H1 (cell line): Measurements from ENCODE around the gene AP5S1. TPM values are rescaled to one million over a fixed set of nuclear protein-coding genes. Genes with fewer than 3 reads are reported as not detected.
A peak's percentile ranks its signal among the peaks of the same experiment; 100 is the strongest.

ENCODE experiments used
- CTCF ChIA-PET: fragments of 300-600 bp; sonication (Branson Sonifier 250); formaldehyde crosslinking; loops from one replicate; lab custom pipeline; 2021; ENCODE audit not compliant: partially characterized antibody; lab: Charles Lee
- POLR2A ChIA-PET: fragments of 300-600 bp; sonication (Branson Sonifier 250); formaldehyde crosslinking; loops from one replicate; lab custom pipeline; 2021; ENCODE audit warnings: inconsistent platforms; ENCODE audit not compliant: partially characterized antibody; lab: Charles Lee
- DNase-seq, 2 experiments: peaks; one replicate each; pipeline versions ENCODE4 v3.0.0 to v3.0.0-alpha.2; 2010 to 2022; ENCODE audit warnings: low spot score in 2 of 2, low read depth in 1 of 2, mixed read lengths in 1 of 2
- FAIRE-seq: peaks from 2 replicates; lab custom pipeline; 2011; peaks lifted over from hg19 to GRCh38; lab: Jason Lieb, UNC
- H2AFZ ChIP-seq: 2 replicates; pipeline ENCODE4 v1.8.1; 2012; ENCODE audit warnings: low read length, inconsistent platforms
- H2AK5ac ChIP-seq: 2 replicates; pipeline ENCODE4 v1.6.1; 2013; ENCODE audit warnings: low read depth, low read length
- H2BK120ac ChIP-seq: replicated peaks from 2 replicates; pipeline ENCODE3; 2013; ENCODE audit warnings: low read depth, low read length, inconsistent platforms
- H2BK12ac ChIP-seq: 2 replicates; pipeline ENCODE4 v1.6.1; 2013; ENCODE audit warnings: low read depth, low read length
- H2BK15ac ChIP-seq: 2 replicates; pipeline ENCODE4 v1.6.1; 2013; ENCODE audit warnings: low read length
- H2BK20ac ChIP-seq: 2 replicates; pipeline ENCODE4 v1.6.1; 2013; ENCODE audit warnings: low read length
- H2BK5ac ChIP-seq: 2 replicates; pipeline ENCODE4 v1.6.1; 2013; ENCODE audit warnings: low read depth, low read length
- H3K14ac ChIP-seq: 2 replicates; pipeline ENCODE4 v1.6.1; 2013; ENCODE audit warnings: inconsistent platforms; ENCODE audit not compliant: insufficient read length
- H3K18ac ChIP-seq: 2 replicates; pipeline ENCODE4 v1.6.1; 2013; ENCODE audit warnings: low read length; ENCODE audit errors: extremely low read depth
- H3K23ac ChIP-seq: 2 replicates; pipeline ENCODE4 v1.6.1; 2013; ENCODE audit warnings: inconsistent platforms; ENCODE audit not compliant: insufficient read length
- H3K23me2 ChIP-seq: 2 replicates; pipeline ENCODE4 v1.6.1; 2013; ENCODE audit warnings: low read depth, low read length
- H3K27ac ChIP-seq: 2 replicates; pipeline ENCODE4 v1.6.1; 2011; ENCODE audit warnings: low read depth, low read length, inconsistent platforms
- H3K27me3 ChIP-seq, 4 experiments: replicated peaks in 1 of 4; 1 replicate in 1 of 4; 2 replicates in 3 of 4; pipeline versions ENCODE4 v1.6.1 to v1.8.1; 2011 to 2013; ENCODE audit warnings: low read length in 3 of 4, mild to moderate bottlenecking in 3 of 4, inconsistent platforms in 2 of 4, mixed read lengths in 2 of 4, moderate library complexity in 1 of 4; ENCODE audit not compliant: control insufficient read depth in 3 of 4, insufficient read depth in 3 of 4; ENCODE audit errors: extremely low read depth in 1 of 4
- H3K36me3 ChIP-seq, 4 experiments: 2 replicates each; pipeline versions ENCODE4 v1.6.1 to v1.8.1; 2011 to 2013; ENCODE audit warnings: mild to moderate bottlenecking in 4 of 4, low read length in 3 of 4, moderate library complexity in 2 of 4, control low read depth in 1 of 4, inconsistent platforms in 1 of 4; ENCODE audit not compliant: insufficient read depth in 4 of 4, control insufficient read depth in 2 of 4
- H3K4ac ChIP-seq: replicated peaks from 2 replicates; pipeline ENCODE3; 2013; ENCODE audit warnings: low read length, low read depth, mixed read lengths, inconsistent platforms; ENCODE audit not compliant: insufficient read length
- H3K4me1 ChIP-seq, 4 experiments: replicated peaks in 1 of 4; 1 replicate in 1 of 4; 2 replicates in 3 of 4; pipeline versions ENCODE4 v1.6.1 to v1.8.1; 2011 to 2013; ENCODE audit warnings: low read length in 3 of 4, inconsistent platforms in 2 of 4, mixed read lengths in 1 of 4; ENCODE audit not compliant: insufficient read depth in 4 of 4, control insufficient read depth in 3 of 4
- H3K4me2 ChIP-seq, 2 experiments: 2 replicates each; pipeline versions ENCODE4 v1.6.1 to v1.8.1; 2011 to 2013; ENCODE audit warnings: low read depth in 2 of 2, low read length in 2 of 2, control low read depth in 1 of 2, inconsistent platforms in 1 of 2, mild to moderate bottlenecking in 1 of 2; ENCODE audit not compliant: insufficient read depth in 1 of 2
- H3K4me3 ChIP-seq, 4 experiments: fragments of 200-600, 300-600 bp in 1 of 4; sonication (generic), shearing (Covaris generic), sonication (Bioruptor Twin) in 1 of 4; 2 replicates each; pipeline versions ENCODE4 v1.5.1 to v1.8.1; 2011 to 2016; ENCODE audit warnings: low read length in 4 of 4, low read depth in 3 of 4, control low read depth in 2 of 4, inconsistent platforms in 2 of 4, mild to moderate bottlenecking in 2 of 4, mixed read lengths in 1 of 4, moderate library complexity in 1 of 4; ENCODE audit not compliant: insufficient read depth in 2 of 4; ENCODE audit errors: extremely low read depth in 1 of 4
- H3K56ac ChIP-seq: replicated peaks from 2 replicates; pipeline ENCODE3; 2013; ENCODE audit warnings: low read depth, mild to moderate bottlenecking, mixed read lengths, low read length, inconsistent platforms; ENCODE audit not compliant: insufficient read length
- H3K79me1 ChIP-seq: 2 replicates; pipeline ENCODE4 v1.6.1; 2013; ENCODE audit warnings: low read depth, low read length, control low read depth
- H3K79me2 ChIP-seq, 2 experiments: 2 replicates each; pipeline versions ENCODE4 v1.6.1 to v1.8.1; 2012 to 2013; ENCODE audit warnings: low read length in 2 of 2, mild to moderate bottlenecking in 2 of 2, inconsistent platforms in 1 of 2; ENCODE audit not compliant: insufficient read depth in 2 of 2, control insufficient read depth in 1 of 2
- H3K9ac ChIP-seq, 4 experiments: replicated peaks in 1 of 4; 1 replicate in 1 of 4; 2 replicates in 3 of 4; pipeline versions ENCODE4 v1.6.1 to v1.8.1; 2011 to 2013; ENCODE audit warnings: low read depth in 3 of 4, low read length in 3 of 4, control low read depth in 2 of 4, mild to moderate bottlenecking in 2 of 4, moderate library complexity in 2 of 4, inconsistent platforms in 1 of 4; ENCODE audit errors: extremely low read depth in 1 of 4
- H3K9me3 ChIP-seq, 2 experiments: 2 replicates each; pipeline versions ENCODE4 v1.6.1 to v1.8.1; 2012 to 2013; ENCODE audit warnings: mild to moderate bottlenecking in 2 of 2, moderate library complexity in 2 of 2, control low read depth in 1 of 2, inconsistent platforms in 1 of 2, low read depth in 1 of 2, low read length in 1 of 2, mixed read lengths in 1 of 2; ENCODE audit not compliant: insufficient read depth in 2 of 2
- H4K20me1 ChIP-seq, 2 experiments: replicated peaks in 1 of 2; 2 replicates each; pipeline versions ENCODE3 to v1.8.1; 2011 to 2013; ENCODE audit warnings: inconsistent platforms in 2 of 2, low read length in 2 of 2, mild to moderate bottlenecking in 1 of 2; ENCODE audit not compliant: insufficient read depth in 2 of 2, control insufficient read depth in 1 of 2
- H4K5ac ChIP-seq: 2 replicates; pipeline ENCODE4 v1.6.1; 2013; ENCODE audit warnings: low read length, low read depth, mixed read lengths, inconsistent platforms; ENCODE audit not compliant: insufficient read length
- H4K8ac ChIP-seq: 2 replicates; pipeline ENCODE4 v1.8.0; 2013; ENCODE audit warnings: mild to moderate bottlenecking, moderate library complexity, low read length, inconsistent platforms; ENCODE audit not compliant: insufficient read depth; ENCODE audit errors: extremely low read depth
- H4K91ac ChIP-seq: replicated peaks from 2 replicates; pipeline ENCODE3; 2013; ENCODE audit warnings: low read length, mixed read lengths, inconsistent platforms; ENCODE audit not compliant: insufficient read length
- WGBS, 2 experiments: shearing (Covaris generic) in 1 of 2; methylation state at CpG; one replicate each; pipeline versions ENCODE4 v1.1.6 to v1.1.7; 2013 to 2015; ENCODE audit warnings: low lambda C conversion rate in 2 of 2, mixed read lengths in 2 of 2, inconsistent platforms in 1 of 2, low coverage in 1 of 2, missing lambda C conversion rate in 1 of 2; ENCODE audit not compliant: insufficient replicate concordance in 2 of 2, insufficient coverage in 1 of 2, insufficient read length in 1 of 2; ENCODE audit errors: extremely low coverage in 1 of 2, missing lambda C conversion rate in 1 of 2; 5-methylcytosine and 5-hydroxymethylcytosine counted together
- polyA plus RNA-seq, 7 experiments: library from polyadenylated mRNA; depleted of rRNA in 3 of 7; stranded (reverse) in 5 of 7; unstranded in 2 of 7; fragments of >200 nt in 5 of 7; fragments of 200-250 nt in 2 of 7; gene quantifications; 1 replicate in 5 of 7; 2 replicates in 1 of 7; 4 replicates in 1 of 7; pipeline versions ENCODE4 v1.2.1 to v1.2.3, GENCODE V29; 2011 to 2013; ENCODE audit warnings: missing spikeins in 2 of 7, mixed read lengths in 2 of 7
- total RNA-seq: library from RNA; stranded (reverse); fragmentation: NEBNext Ultra II Directional; extraction: Animal tissue kit (Norgen Biotek cat#: 25700); gene quantifications from 2 replicates; pipeline ENCODE4 v1.2.1, GENCODE V29; 2021

AP5S1 gene
- total and polyA plus RNA-seq, 2 of the 8 experiments (the other 6 are each of a cell fraction or from before 2014, with no cell fraction given), result 3.3 to 3.7 TPM

GRCh38 chr20:3784216-3784853 is 36.0 kb upstream of the AP5S1 start:
- Histone ChIP-seq H3K23ac (no peak overlapping the region), H3K79me1 (peaks cover 11% of the 10 kb centered on the region), H3K18ac (no peak overlapping the region), H4K5ac (no peak overlapping the region), H2AK5ac (no peak overlapping the region), H4K8ac (no peak overlapping the region; the same call in 1 of the 2 replicates), H3K27me3 (peaks cover 0 to 9% (median 5%) of the 10 kb centered on the region in 4 experiments; a peak in 5 of 7 replicates), H4K20me1 (peaks cover 7 to 11% of the 10 kb centered on the region in 2 experiments), H2BK5ac (no peak overlapping the region; the same call in 1 of the 2 replicates), H2BK120ac (no peak overlapping the region), H2AFZ (no peak overlapping the region), H3K9ac (no peak overlapping the region), H3K4me2 (no peak overlapping the region; a peak in 1 of 4 replicates), H3K4ac (no peak overlapping the region), H3K27ac (no peak overlapping the region), H2BK20ac (no peak overlapping the region), H2BK12ac (peak overlapping the region; percentile 60; the same call in 1 of the 2 replicates), H4K91ac (no peak overlapping the region), H3K4me3 (no peak overlapping the region), H3K79me2 (peaks cover 0 to 10% of the 10 kb centered on the region in 2 experiments; a peak in 1 of 4 replicates), H3K23me2 (peaks cover 6% of the 10 kb centered on the region; the same call in 1 of the 2 replicates), H3K56ac (no peak overlapping the region), H3K9me3 (no peaks in the 10 kb centered on the region), H2BK15ac (no peak overlapping the region), H3K36me3 (peaks cover 0 to 5% (median 0%) of the 10 kb centered on the region in 4 experiments; a peak in 2 of 8 replicates), H3K14ac (no peak overlapping the region), H3K4me1 (peaks cover 0 to 16% (median 6%) of the 10 kb centered on the region in 4 experiments; a peak in 6 of 7 replicates)
- ChIA-PET CTCF (interaction anchor here (1.3 to 9.5 kb wide), 4 partner anchors 33 to 300 kb away, joined by 3 to 128 read pairs (median 17); partner anchors contain the start of gene AP5S1), POLR2A (interaction anchor here (0.9 to 3.9 kb wide), 7 partner anchors 15 to 144 kb away, joined by 3 to 20 read pairs (median 3); partner anchors contain the start of genes ADISSP and AP5S1)
- DNase-seq (no peak), FAIRE-seq (no peak)
- 87% methylated on average over 12 of the region's 17 CpGs; no CpG with 5 or more reads in 1 of the 2 experiments for WGBS, 2 experiments
